GM12875 (cell line): ENCODE measurements around the gene CXCR4.

Experiments
- H3K4me3 ChIP-seq: one replicate; pipeline ENCODE4 v1.5.1; 2011; ENCODE audit warnings: low read depth, low read length, control low read depth
- CTCF ChIP-seq: IDR thresholded peaks from 2 replicates; pipeline ENCODE4 v1.5.1; 2011; ENCODE audit warnings: low read depth, mild to moderate bottlenecking, control low read depth, inconsistent platforms, low read length, moderate library complexity, borderline replicate concordance; ENCODE audit not compliant: insufficient read depth

CXCR4 gene

GRCh38 chr2:136086253-136087016 is 31.5 kb downstream of the CXCR4 start:
- TF ChIP-seq CTCF = no peak
- no peak overlapping the region for H3K4me3 ChIP-seq

- no peak for TF ChIP-seq CTCF
Measured at GRCh38 chr2:136085453-136086209, 32.3 kb downstream of the CXCR4 start.

GRCh38 chr2:136081582-136082210 is 36.3 kb downstream of the CXCR4 start:
- H3K4me3 ChIP-seq = no peak overlapping the region
- TF ChIP-seq CTCF = no peak

More at GRCh38 chr2:136085453-136086209, 32.3 kb downstream of the CXCR4 start:
- H3K4me3 ChIP-seq = no peak overlapping the region

GRCh38 chr2:136080114-136080513 is 37.8 kb downstream of the CXCR4 start:
- no peak overlapping the region for H3K4me3 ChIP-seq
- no peak for TF ChIP-seq CTCF

GRCh38 chr2:136077107-136077506 is 40.8 kb downstream of the CXCR4 start:
- no peak for TF ChIP-seq CTCF
- H3K4me3 ChIP-seq = no peak overlapping the region

- no peak for TF ChIP-seq CTCF
Measured at GRCh38 chr2:136075476-136075875, 42.5 kb downstream of the CXCR4 start.

More at GRCh38 chr2:136075476-136075875, 42.5 kb downstream of the CXCR4 start:
- H3K4me3 ChIP-seq = no peak overlapping the region
